HCT116 (cell line): ENCODE results near the gene COL23A1. TPM values are rescaled to one million over a fixed set of nuclear protein-coding genes. Genes with fewer than 3 reads are reported as not detected.

Experiments used
- ATAC-seq: fragments of 200-7000 bp; cut with Tn5 transposase; 2 replicates; pipeline ENCODE4 v1.9.1; 2020; ENCODE audit warnings: mild to moderate bottlenecking, moderate library complexity
- BruUV-seq: library from RNA; stranded (reverse); fragments of 400-500 nt; replicated peaks from 2 replicates; lab custom pipeline; 2021; lab: Mats Ljungman, UMichigan
- CTCF ChIA-PET: fragments of 300-600 bp; sonication (Branson Sonifier 250); formaldehyde crosslinking; loops from one replicate; lab custom pipeline; 2021; ENCODE audit warnings: antibody characterized with exemption; lab: Charles Lee
- POLR2A ChIA-PET: fragments of 300-600, 350-600 bp; sonication (Branson Sonifier 250); formaldehyde crosslinking; loops from one replicate; lab custom pipeline; 2021; ENCODE audit warnings: antibody characterized with exemption; lab: Charles Lee
- RAD21 ChIA-PET, 2 experiments: fragments of 300-600 bp; sonication (Branson Sonifier 250); formaldehyde crosslinking; loops; one replicate each; lab custom pipeline; 2023; ENCODE audit warnings: low total read pairs in 2 of 2; ENCODE audit not compliant: uncharacterized antibody in 2 of 2, unreplicated experiment in 2 of 2, low non-redundant PET in 1 of 2; lab: Charles Lee
- DNase-seq: peaks from one replicate; pipeline ENCODE4 v3.0.0-alpha.2; 2010; ENCODE audit warnings: low read depth, low spot score
- H2AFZ ChIP-seq: fragments of 200-600 bp; shearing (Covaris generic), sonication (generic); 2 replicates; pipeline ENCODE4 v1.6.1; 2017; ENCODE audit warnings: low read depth, mixed run types, mixed read lengths, antibody characterized with exemption, low read length; ENCODE audit not compliant: poor library complexity, severe bottlenecking
- H3K27ac ChIP-seq: 2 replicates; pipeline ENCODE4 v1.5.1; 2012; ENCODE audit warnings: low read depth, low read length
- H3K27me3 ChIP-seq: fragments of 200-600 bp; sonication (generic); 2 replicates; pipeline ENCODE4 v1.6.1; 2016; ENCODE audit warnings: mixed run types, low read length, mixed read lengths; ENCODE audit not compliant: insufficient read depth
- H3K36me3 ChIP-seq, 2 experiments: fragments of 200-500 bp in 1 of 2; fragments of 200-600 bp in 1 of 2; sonication (Bioruptor generic) in 1 of 2; sonication (generic) in 1 of 2; 2 replicates each; pipeline versions ENCODE4 v1.5.1 to v1.6.1; 2014 to 2016; ENCODE audit warnings: low read length in 2 of 2, inconsistent platforms in 1 of 2, mixed read lengths in 1 of 2, mixed run types in 1 of 2; ENCODE audit not compliant: insufficient read depth in 2 of 2, control insufficient read depth in 1 of 2
- H3K4me1 ChIP-seq, 2 experiments: fragments of 200-600 bp in 1 of 2; sonication (generic) in 1 of 2; 2 replicates each; pipeline versions ENCODE4 v1.5.1 to v1.6.1; 2012 to 2017; ENCODE audit warnings: low read length in 2 of 2, inconsistent platforms in 1 of 2, mild to moderate bottlenecking in 1 of 2, mixed read lengths in 1 of 2, mixed run types in 1 of 2, moderate library complexity in 1 of 2; ENCODE audit not compliant: insufficient read depth in 2 of 2, control insufficient read depth in 1 of 2
- H3K4me2 ChIP-seq: fragments of 200-600 bp; sonication (generic); 2 replicates; pipeline ENCODE4 v1.6.1; 2017; ENCODE audit warnings: mixed run types, low read length, mixed read lengths
- H3K4me3 ChIP-seq, 2 experiments: fragments of 200-600 bp in 1 of 2; sonication (generic) in 1 of 2; replicated peaks in 1 of 2; 2 replicates each; pipeline ENCODE4 v1.5.1; 2011 to 2016; ENCODE audit warnings: low read length in 2 of 2, control low read depth in 1 of 2, low read depth in 1 of 2, mild to moderate bottlenecking in 1 of 2, mixed read lengths in 1 of 2, mixed run types in 1 of 2
- H3K79me2 ChIP-seq: fragments of 200-600 bp; sonication (generic); 2 replicates; pipeline ENCODE4 v1.6.1; 2017; ENCODE audit warnings: mild to moderate bottlenecking, mixed run types, low read length, moderate library complexity, mixed read lengths; ENCODE audit not compliant: insufficient read depth
- H3K9ac ChIP-seq: fragments of 200-600 bp; sonication (generic); 2 replicates; pipeline ENCODE4 v1.6.1; 2016; ENCODE audit warnings: low read length, mixed read lengths
- H3K9me2 ChIP-seq: fragments of 200-600 bp; sonication (generic), shearing (Covaris generic); 2 replicates; pipeline ENCODE4 v1.6.1; 2017; ENCODE audit warnings: mixed run types, mild to moderate bottlenecking, moderate library complexity; ENCODE audit not compliant: insufficient read depth
- H3K9me3 ChIP-seq, 2 experiments: fragments of 200-500 bp in 1 of 2; fragments of 200-600 bp in 1 of 2; sonication (Bioruptor generic) in 1 of 2; sonication (generic) in 1 of 2; 2 replicates each; pipeline ENCODE4 v1.6.1; 2014 to 2017; ENCODE audit warnings: low read length in 2 of 2, mixed read lengths in 2 of 2, inconsistent platforms in 1 of 2, low read depth in 1 of 2, mild to moderate bottlenecking in 1 of 2, mixed run types in 1 of 2, moderate library complexity in 1 of 2; ENCODE audit not compliant: control insufficient read depth in 1 of 2, insufficient read depth in 1 of 2
- H4K20me1 ChIP-seq: fragments of 200-600 bp; sonication (generic), shearing (Covaris generic); 2 replicates; pipeline ENCODE4 v1.6.1; 2017; ENCODE audit warnings: mixed run types, mild to moderate bottlenecking, moderate library complexity; ENCODE audit not compliant: insufficient read depth
- ATF3 ChIP-seq: IDR thresholded peaks from 2 replicates; pipeline ENCODE4 v1.6.1; 2012
- CBX3 ChIP-seq: IDR thresholded peaks from 2 replicates; pipeline ENCODE4 v1.6.1; 2012; ENCODE audit warnings: low read depth
- CTCF ChIP-seq, 3 experiments: fragments of 200-600 bp in 1 of 3; sonication (generic) in 1 of 3; IDR thresholded peaks in 2 of 3; conservative IDR thresholded peaks in 1 of 3; 2 replicates each; pipeline ENCODE4 v1.5.1; 2012 to 2017; ENCODE audit warnings: low read depth in 2 of 3, low read length in 2 of 3, antibody characterized with exemption in 1 of 3, borderline replicate concordance in 1 of 3, control low read depth in 1 of 3, mild to moderate bottlenecking in 1 of 3, mixed read lengths in 1 of 3, mixed run types in 1 of 3, moderate library complexity in 1 of 3; ENCODE audit not compliant: insufficient read depth in 1 of 3
- EGR1 ChIP-seq: IDR thresholded peaks from 2 replicates; pipeline ENCODE4 v1.6.1; 2012; ENCODE audit warnings: low read depth
- EZH2 ChIP-seq: fragments of 200-600 bp; sonication (generic); IDR thresholded peaks from 2 replicates; pipeline ENCODE4 v1.6.1; 2017; ENCODE audit warnings: antibody characterized with exemption, mixed run types
- FOSL1 ChIP-seq: IDR thresholded peaks from 2 replicates; pipeline ENCODE4 v1.6.1; 2012; ENCODE audit warnings: low read depth
- JUND ChIP-seq: IDR thresholded peaks from 2 replicates; pipeline ENCODE4 v1.6.1; 2012
- POLR2A ChIP-seq: IDR thresholded peaks from 2 replicates; pipeline ENCODE4 v1.7.0; 2011; ENCODE audit warnings: borderline replicate concordance; ENCODE audit not compliant: insufficient read depth, insufficient read length; ENCODE audit errors: extremely low read depth
- RAD21 ChIP-seq: IDR thresholded peaks from 2 replicates; pipeline ENCODE4 v1.6.1; 2012; ENCODE audit warnings: low read depth, mild to moderate bottlenecking
- TCF7L2 ChIP-seq: IDR thresholded peaks from 2 replicates; pipeline ENCODE4 v1.7.0; 2011; ENCODE audit warnings: borderline replicate concordance, inconsistent platforms; ENCODE audit not compliant: insufficient read depth, insufficient read length; ENCODE audit errors: extremely low read depth
- YY1 ChIP-seq: IDR thresholded peaks from 2 replicates; pipeline ENCODE4 v1.6.1; 2011; ENCODE audit warnings: low read length, low read depth, moderate library complexity, mild to moderate bottlenecking; ENCODE audit not compliant: insufficient replicate concordance; ENCODE audit errors: extremely low read depth
- intact Hi-C: fragments of 100-400 bp; cut with micrococcal nuclease; formaldehyde crosslinking; loops from 2 replicates; pipeline ENCODE4 v1.10.0; 2022
- total RNA-seq: library from RNA; stranded (reverse); gene quantifications from one replicate; pipeline ENCODE4 v1.2.1, GENCODE V29; 2021; ENCODE audit not compliant: unreplicated experiment
- TF ChIP-seq, protein P1 (sequence below): IDR thresholded peaks from 2 replicates; pipeline ENCODE4 v1.6.1; 2011; ENCODE audit warnings: mild to moderate bottlenecking, low read length, moderate library complexity; ENCODE audit not compliant: insufficient replicate concordance; ENCODE audit errors: extremely low read depth

COL23A1 gene
- total RNA-seq, 1 experiment from 2014 or later: not detected

GRCh38 chr5:178553517-178553916 is 36.7 kb downstream of the COL23A1 start:
- Histone ChIP-seq H2AFZ (no peak overlapping the region), H3K36me3 (no peaks in the 10 kb centered on the region), H3K79me2 (no peaks in the 10 kb centered on the region), H3K4me1 (no peaks in the 10 kb centered on the region), H3K9me3 (no peaks in the 10 kb centered on the region)
- DNase-seq: no peak
- no TSS peak for BruUV-seq
- no peak for ATAC-seq
- CTCF ChIA-PET: interaction anchor here (2.5 kb wide), 1 partner anchor 273 kb away, joined by 11 read pairs; no protein-coding TSS in a partner anchor
- POLR2A ChIA-PET: no interaction called here
- RAD21 ChIA-PET: no interaction called here
- intact Hi-C loops: loop anchor here (5.0 kb wide), 1 partner anchor 316 kb away; no protein-coding TSS in a partner anchor
- TF ChIP-seq JUND (no peak), TCF7L2 (no peak), RAD21 (no peak), YY1 (no peak), EGR1 (no peak), EZH2 (no peak), POLR2A (no peak), CBX3 (no peak), ATF3 (no peak), FOSL1 (no peak), CTCF (IDR thresholded peaks at IDR 0.05 in 2 of 3, conservative IDR thresholded peaks at IDR 0.05 in 1 of 3; ENCODE audit: borderline replicate concordance in 1 of 3, insufficient read depth in 1 of 3, low read depth in 2 of 3, low read length in 2 of 3) (no peak)
- TF ChIP-seq, protein P1, sequence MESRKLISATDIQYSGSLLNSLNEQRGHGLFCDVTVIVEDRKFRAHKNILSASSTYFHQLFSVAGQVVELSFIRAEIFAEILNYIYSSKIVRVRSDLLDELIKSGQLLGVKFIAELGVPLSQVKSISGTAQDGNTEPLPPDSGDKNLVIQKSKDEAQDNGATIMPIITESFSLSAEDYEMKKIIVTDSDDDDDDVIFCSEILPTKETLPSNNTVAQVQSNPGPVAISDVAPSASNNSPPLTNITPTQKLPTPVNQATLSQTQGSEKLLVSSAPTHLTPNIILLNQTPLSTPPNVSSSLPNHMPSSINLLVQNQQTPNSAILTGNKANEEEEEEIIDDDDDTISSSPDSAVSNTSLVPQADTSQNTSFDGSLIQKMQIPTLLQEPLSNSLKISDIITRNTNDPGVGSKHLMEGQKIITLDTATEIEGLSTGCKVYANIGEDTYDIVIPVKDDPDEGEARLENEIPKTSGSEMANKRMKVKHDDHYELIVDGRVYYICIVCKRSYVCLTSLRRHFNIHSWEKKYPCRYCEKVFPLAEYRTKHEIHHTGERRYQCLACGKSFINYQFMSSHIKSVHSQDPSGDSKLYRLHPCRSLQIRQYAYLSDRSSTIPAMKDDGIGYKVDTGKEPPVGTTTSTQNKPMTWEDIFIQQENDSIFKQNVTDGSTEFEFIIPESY: no peak
- TF ChIP-seq, all 23 proteins: peak for 0
- H3K27me3 ChIP-seq: no peaks in the 10 kb centered on the region
- H3K4me3 ChIP-seq: no peak overlapping the region
- H3K4me2 ChIP-seq: no peak overlapping the region
- H4K20me1 ChIP-seq: no peaks in the 10 kb centered on the region
- no peak overlapping the region for H3K9ac ChIP-seq
- H3K27ac ChIP-seq: no peak overlapping the region
- H3K9me2 ChIP-seq: no peaks in the 10 kb centered on the region
